Measurements from ENCODE around the gene CSTPP1.
A peak's percentile ranks its signal among the peaks of the same experiment; 100 is the strongest.

The CSTPP1 gene

DNA sequence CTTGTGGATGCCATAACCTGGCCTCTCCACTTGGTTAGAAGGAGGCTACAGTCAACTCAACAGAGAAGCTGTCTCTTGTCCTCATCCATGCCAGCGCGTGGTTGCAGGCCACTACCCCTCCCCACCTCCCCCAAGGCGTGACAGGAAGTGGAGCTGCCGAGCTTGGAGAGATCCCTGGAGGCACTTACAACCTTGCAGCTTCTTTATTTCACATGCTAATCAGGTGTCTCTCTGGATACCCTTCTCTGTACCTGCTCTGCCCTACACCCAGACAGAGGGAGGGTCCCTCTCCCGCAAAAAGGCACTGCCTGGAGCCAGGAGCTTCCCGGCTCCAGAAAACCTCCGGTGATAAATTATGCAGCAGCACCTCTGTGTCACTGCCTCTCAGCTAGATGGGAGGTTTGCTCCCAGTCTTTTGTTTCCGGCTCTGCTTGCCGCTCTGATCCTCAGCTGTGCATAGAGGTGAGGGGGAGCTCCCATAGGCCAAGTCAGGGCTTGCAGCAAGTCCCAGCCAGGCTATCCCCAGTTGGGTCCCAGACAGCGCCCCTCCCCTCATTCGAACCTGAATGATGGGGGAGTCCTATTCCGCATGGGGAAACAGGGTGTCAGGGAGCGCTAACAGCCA, 23.9 kb upstream of the CSTPP1 start:
- peak; percentile 73 for ATAC-seq (ENCODE audit: insufficient read depth, low read depth)
- no peak overlapping the region for H3K27ac ChIP-seq (ENCODE audit: low read length)
- H3K9me3 ChIP-seq (ENCODE audit: insufficient read depth, low read length, severe bottlenecking): no peaks in the 10 kb centered on the region
- H3K79me2 ChIP-seq (ENCODE audit: insufficient read depth, low read length): no peaks in the 10 kb centered on the region
- H3K4me2 ChIP-seq (ENCODE audit: insufficient read depth, low read length): peak overlapping the region; percentile 67
- H3K27me3 ChIP-seq (ENCODE audit: insufficient read depth, low read length, poor library complexity): peaks cover 42% of the 10 kb centered on the region
- H3K4me1 ChIP-seq (ENCODE audit: insufficient read depth, low read length): peaks cover 18% of the 10 kb centered on the region
- DNase-seq: peak; percentile 43
- no peak for TF ChIP-seq EZH2 (IDR thresholded peaks at IDR 0.05; ENCODE audit: borderline replicate concordance, low read depth, low read length, severe bottlenecking)
- TF ChIP-seq, protein P1, sequence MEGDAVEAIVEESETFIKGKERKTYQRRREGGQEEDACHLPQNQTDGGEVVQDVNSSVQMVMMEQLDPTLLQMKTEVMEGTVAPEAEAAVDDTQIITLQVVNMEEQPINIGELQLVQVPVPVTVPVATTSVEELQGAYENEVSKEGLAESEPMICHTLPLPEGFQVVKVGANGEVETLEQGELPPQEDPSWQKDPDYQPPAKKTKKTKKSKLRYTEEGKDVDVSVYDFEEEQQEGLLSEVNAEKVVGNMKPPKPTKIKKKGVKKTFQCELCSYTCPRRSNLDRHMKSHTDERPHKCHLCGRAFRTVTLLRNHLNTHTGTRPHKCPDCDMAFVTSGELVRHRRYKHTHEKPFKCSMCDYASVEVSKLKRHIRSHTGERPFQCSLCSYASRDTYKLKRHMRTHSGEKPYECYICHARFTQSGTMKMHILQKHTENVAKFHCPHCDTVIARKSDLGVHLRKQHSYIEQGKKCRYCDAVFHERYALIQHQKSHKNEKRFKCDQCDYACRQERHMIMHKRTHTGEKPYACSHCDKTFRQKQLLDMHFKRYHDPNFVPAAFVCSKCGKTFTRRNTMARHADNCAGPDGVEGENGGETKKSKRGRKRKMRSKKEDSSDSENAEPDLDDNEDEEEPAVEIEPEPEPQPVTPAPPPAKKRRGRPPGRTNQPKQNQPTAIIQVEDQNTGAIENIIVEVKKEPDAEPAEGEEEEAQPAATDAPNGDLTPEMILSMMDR (IDR thresholded peaks at IDR 0.05; ENCODE audit: borderline replicate concordance, extremely low read depth, low read length, poor library complexity, severe bottlenecking): no peak
- H2AFZ ChIP-seq (ENCODE audit: low read depth, low read length): peak overlapping the region; percentile 62
- H3K9ac ChIP-seq (ENCODE audit: low read depth, low read length): peak overlapping the region; percentile 37
- H4K20me1 ChIP-seq (ENCODE audit: insufficient read depth, low read length): peaks cover 8% of the 10 kb centered on the region; the same call in 1 of the 2 replicates
- H3K4me3 ChIP-seq (ENCODE audit: low read depth in 1 of 2, low read length in 2 of 2): peak overlapping the region in 1 of 2 experiments; percentile 48; a peak in 2 of 4 replicates
- no peaks in the 10 kb centered on the region for H3K36me3 ChIP-seq (ENCODE audit: insufficient read depth, low read length)

DNA sequence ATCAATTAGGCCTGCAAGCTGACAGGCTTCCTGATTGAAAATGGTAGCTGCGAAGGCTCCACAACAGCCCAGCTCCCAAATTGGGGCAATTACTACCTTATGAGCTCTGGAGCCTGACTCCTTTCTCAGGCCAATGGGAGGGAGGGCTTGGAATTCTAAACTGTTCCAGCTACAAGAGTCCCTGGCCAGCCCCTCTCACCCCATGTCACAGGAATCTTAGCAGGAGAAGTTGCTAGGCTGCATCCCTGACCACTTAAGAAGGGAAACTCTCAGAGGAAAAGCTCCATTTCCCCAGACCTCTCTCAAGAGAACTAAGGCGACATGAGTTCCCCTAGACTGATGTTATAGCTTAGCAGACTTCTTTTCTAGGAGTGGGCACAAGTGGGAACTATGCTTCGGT, 23.1 kb upstream of the CSTPP1 start:
- Histone ChIP-seq H3K4me2 (ENCODE audit: insufficient read depth, low read length) (no peak overlapping the region), H3K4me3 (ENCODE audit: low read depth in 1 of 2, low read length in 2 of 2) (no peak overlapping the region), H2AFZ (ENCODE audit: low read depth, low read length) (no peak overlapping the region)

DNA sequence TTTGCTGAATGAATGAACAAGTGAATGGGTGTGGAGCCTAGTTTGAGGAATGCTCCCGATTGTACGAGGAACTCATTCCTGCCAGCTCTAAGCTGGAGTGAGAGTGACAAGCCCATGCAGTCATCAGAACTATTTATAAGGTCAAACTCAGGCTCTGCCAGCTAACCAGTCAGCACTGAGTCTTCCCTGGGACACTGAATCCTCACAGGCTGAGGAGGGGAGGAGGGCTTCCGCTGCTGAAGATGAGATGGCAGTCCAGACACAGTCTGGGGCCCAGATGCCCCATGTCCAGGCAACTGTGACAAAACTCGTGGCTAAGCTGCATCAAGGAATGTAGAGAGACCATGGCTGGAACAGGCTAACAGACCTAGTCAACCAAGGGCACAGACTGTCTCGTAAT, 22.2 kb upstream of the CSTPP1 start:
- ATAC-seq (ENCODE audit: insufficient read depth, low read depth) (no peak), DNase-seq (no peak)
- Histone ChIP-seq H3K4me3 (ENCODE audit: low read depth in 1 of 2, low read length in 2 of 2) (no peak overlapping the region), H4K20me1 (ENCODE audit: insufficient read depth, low read length) (peaks cover 10% of the 10 kb centered on the region; the same call in 1 of the 2 replicates), H3K27ac (ENCODE audit: low read length) (no peak overlapping the region), H3K9ac (ENCODE audit: low read depth, low read length) (no peak overlapping the region), H3K4me2 (ENCODE audit: insufficient read depth, low read length) (no peak overlapping the region), H3K4me1 (ENCODE audit: insufficient read depth, low read length) (peaks cover 33% of the 10 kb centered on the region), H2AFZ (ENCODE audit: low read depth, low read length) (no peak overlapping the region), H3K36me3 (ENCODE audit: insufficient read depth, low read length) (no peaks in the 10 kb centered on the region), H3K79me2 (ENCODE audit: insufficient read depth, low read length) (no peaks in the 10 kb centered on the region), H3K27me3 (ENCODE audit: insufficient read depth, low read length, poor library complexity) (peaks cover 58% of the 10 kb centered on the region), H3K9me3 (ENCODE audit: insufficient read depth, low read length, severe bottlenecking) (no peaks in the 10 kb centered on the region)
- TF ChIP-seq, protein P1 (IDR thresholded peaks at IDR 0.05; ENCODE audit: borderline replicate concordance, extremely low read depth, low read length, poor library complexity, severe bottlenecking): no peak
- no peak for TF ChIP-seq EZH2 (IDR thresholded peaks at IDR 0.05; ENCODE audit: borderline replicate concordance, low read depth, low read length, severe bottlenecking)

More for the DNA sequence above, 23.1 kb upstream of the CSTPP1 start:
- TF ChIP-seq, protein P1 (IDR thresholded peaks at IDR 0.05; ENCODE audit: borderline replicate concordance, extremely low read depth, low read length, poor library complexity, severe bottlenecking): no peak
- no peak for TF ChIP-seq EZH2 (IDR thresholded peaks at IDR 0.05; ENCODE audit: borderline replicate concordance, low read depth, low read length, severe bottlenecking)
- ATAC-seq (ENCODE audit: insufficient read depth, low read depth): no peak
- peaks cover 24% of the 10 kb centered on the region for H3K4me1 ChIP-seq (ENCODE audit: insufficient read depth, low read length)
- no peak overlapping the region for H3K9ac ChIP-seq (ENCODE audit: low read depth, low read length)
- H3K27ac ChIP-seq (ENCODE audit: low read length): no peak overlapping the region
- no peaks in the 10 kb centered on the region for H3K9me3 ChIP-seq (ENCODE audit: insufficient read depth, low read length, severe bottlenecking)
- no peaks in the 10 kb centered on the region for H3K36me3 ChIP-seq (ENCODE audit: insufficient read depth, low read length)
- DNase-seq: no peak
- H4K20me1 ChIP-seq (ENCODE audit: insufficient read depth, low read length): peaks cover 10% of the 10 kb centered on the region; the same call in 1 of the 2 replicates
- H3K27me3 ChIP-seq (ENCODE audit: insufficient read depth, low read length, poor library complexity): peaks cover 49% of the 10 kb centered on the region
- no peaks in the 10 kb centered on the region for H3K79me2 ChIP-seq (ENCODE audit: insufficient read depth, low read length)

Measured in DND-41 (cell line).